A673 (cell line): ENCODE data around the gene PADI6. TPM values are rescaled to one million over a fixed set of nuclear protein-coding genes. Genes with fewer than 3 reads are reported as not detected.

Source experiments
- BruUV-seq: library from RNA; stranded (reverse); fragments of 400-500 nt; replicated peaks from 2 replicates; lab custom pipeline; 2021; lab: Mats Ljungman, UMichigan
- CTCF ChIA-PET: fragments of 300-600 bp; sonication (Branson Sonifier 250); formaldehyde crosslinking; loops from one replicate; lab custom pipeline; 2022; ENCODE audit warnings: antibody characterized with exemption; lab: Charles Lee
- POLR2A ChIA-PET: fragments of 300-600 bp; sonication (Branson Sonifier 250); formaldehyde crosslinking; loops from one replicate; lab custom pipeline; 2022; ENCODE audit warnings: antibody characterized with exemption; ENCODE audit not compliant: low non-redundant PET; lab: Charles Lee
- DNase-seq: peaks from one replicate; pipeline ENCODE4 v3.0.0-alpha.2; 2015; ENCODE audit warnings: low spot score
- H3K27ac ChIP-seq: fragments of 200-600 bp; sonication (generic); 2 replicates; pipeline ENCODE4 v1.5.1; 2016; ENCODE audit warnings: mixed run types, low read depth, mild to moderate bottlenecking, mixed read lengths, antibody characterized with exemption, low read length; ENCODE audit not compliant: poor library complexity, severe bottlenecking
- H3K27me3 ChIP-seq: fragments of 200-600 bp; sonication (generic); replicated peaks from 2 replicates; pipeline ENCODE4 v1.6.1; 2017; ENCODE audit warnings: mixed run types, low read depth, mild to moderate bottlenecking, mixed read lengths, antibody characterized with exemption, low read length; ENCODE audit not compliant: insufficient read depth, poor library complexity
- H3K36me3 ChIP-seq: fragments of 200-600 bp; sonication (generic); 2 replicates; pipeline ENCODE4 v1.6.1; 2016; ENCODE audit warnings: mixed run types, mild to moderate bottlenecking, mixed read lengths, antibody characterized with exemption, low read length; ENCODE audit not compliant: insufficient read depth, poor library complexity, severe bottlenecking
- H3K4me1 ChIP-seq: fragments of 200-600 bp; sonication (generic); 2 replicates; pipeline ENCODE4 v1.6.1; 2017; ENCODE audit warnings: mixed run types, mild to moderate bottlenecking, mixed read lengths, antibody characterized with exemption, low read length; ENCODE audit not compliant: insufficient read depth, poor library complexity, severe bottlenecking
- H3K4me3 ChIP-seq: fragments of 200-600 bp; sonication (generic); 2 replicates; pipeline ENCODE4 v1.5.1; 2016; ENCODE audit warnings: low read depth, mixed run types, mild to moderate bottlenecking, mixed read lengths, low read length; ENCODE audit not compliant: poor library complexity, severe bottlenecking
- H3K9me3 ChIP-seq: fragments of 200-600 bp; sonication (generic); 2 replicates; pipeline ENCODE4 v1.6.1; 2016; ENCODE audit warnings: mixed run types, low read depth, mild to moderate bottlenecking, mixed read lengths, antibody characterized with exemption, low read length; ENCODE audit not compliant: poor library complexity, severe bottlenecking
- EZH2 ChIP-seq: fragments of 200-600 bp; sonication (generic); IDR thresholded peaks from 2 replicates; pipeline ENCODE4 v1.6.1; 2017; ENCODE audit warnings: borderline replicate concordance, low read depth, mild to moderate bottlenecking, mixed read lengths, antibody characterized with exemption, low read length; ENCODE audit not compliant: poor library complexity, severe bottlenecking
- intact Hi-C: fragments of 100-400 bp; cut with micrococcal nuclease; formaldehyde crosslinking; loops from one replicate; pipeline ENCODE4 v1.10.0; 2022; ENCODE audit not compliant: unreplicated experiment
- total RNA-seq: library from RNA; stranded (reverse); gene quantifications from 2 replicates; pipeline ENCODE4 v1.2.3, GENCODE V29; 2021
- TF ChIP-seq, protein P1 (sequence below): fragments of 300-800, 200-600 bp; sonication (generic); conservative IDR thresholded peaks from 2 replicates; pipeline ENCODE4 v1.5.1; 2017; ENCODE audit warnings: low read depth, mild to moderate bottlenecking, antibody characterized with exemption, low read length, moderate library complexity, mixed read lengths

PADI6 gene
- total RNA-seq, 1 experiment from 2014 or later: not detected

DNA sequence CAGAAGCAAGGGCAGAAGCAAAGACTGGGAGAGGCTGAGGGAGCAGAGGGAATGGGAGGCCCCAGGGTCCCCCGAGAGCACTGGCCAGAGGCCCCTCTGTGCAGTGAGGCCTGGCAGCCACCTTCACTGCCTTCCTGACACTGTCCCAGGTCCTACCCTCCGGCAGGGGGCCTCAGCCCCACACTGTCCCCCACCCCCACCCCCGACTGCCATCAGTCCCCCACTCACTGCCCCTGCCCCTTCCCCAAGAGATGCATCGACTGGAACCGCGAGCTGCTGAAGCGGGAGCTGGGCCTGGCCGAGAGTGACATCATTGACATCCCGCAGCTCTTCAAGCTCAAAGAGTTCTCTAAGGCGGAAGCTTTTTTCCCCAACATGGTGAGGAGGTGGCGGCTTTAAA is 13.0 kb upstream of the PADI6 start:
- ChIA-PET CTCF (no interaction called here), POLR2A (no interaction called here)
- Histone ChIP-seq H3K4me3 (no peak overlapping the region), H3K4me1 (no peaks in the 10 kb centered on the region), H3K27ac (no peak overlapping the region), H3K36me3 (no peaks in the 10 kb centered on the region), H3K27me3 (no peaks in the 10 kb centered on the region), H3K9me3 (no peaks in the 10 kb centered on the region)
- DNase-seq: no peak
- no TSS peak for BruUV-seq
- TF ChIP-seq, protein P1, sequence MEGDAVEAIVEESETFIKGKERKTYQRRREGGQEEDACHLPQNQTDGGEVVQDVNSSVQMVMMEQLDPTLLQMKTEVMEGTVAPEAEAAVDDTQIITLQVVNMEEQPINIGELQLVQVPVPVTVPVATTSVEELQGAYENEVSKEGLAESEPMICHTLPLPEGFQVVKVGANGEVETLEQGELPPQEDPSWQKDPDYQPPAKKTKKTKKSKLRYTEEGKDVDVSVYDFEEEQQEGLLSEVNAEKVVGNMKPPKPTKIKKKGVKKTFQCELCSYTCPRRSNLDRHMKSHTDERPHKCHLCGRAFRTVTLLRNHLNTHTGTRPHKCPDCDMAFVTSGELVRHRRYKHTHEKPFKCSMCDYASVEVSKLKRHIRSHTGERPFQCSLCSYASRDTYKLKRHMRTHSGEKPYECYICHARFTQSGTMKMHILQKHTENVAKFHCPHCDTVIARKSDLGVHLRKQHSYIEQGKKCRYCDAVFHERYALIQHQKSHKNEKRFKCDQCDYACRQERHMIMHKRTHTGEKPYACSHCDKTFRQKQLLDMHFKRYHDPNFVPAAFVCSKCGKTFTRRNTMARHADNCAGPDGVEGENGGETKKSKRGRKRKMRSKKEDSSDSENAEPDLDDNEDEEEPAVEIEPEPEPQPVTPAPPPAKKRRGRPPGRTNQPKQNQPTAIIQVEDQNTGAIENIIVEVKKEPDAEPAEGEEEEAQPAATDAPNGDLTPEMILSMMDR: no peak
- no peak for TF ChIP-seq EZH2
- intact Hi-C loops: no loop called here

GRCh38 chr1:17359808-17360207 is 12.2 kb upstream of the PADI6 start:
- DNase-seq: no peak
- no peak for TF ChIP-seq EZH2
- TF ChIP-seq, protein P1: no peak
- POLR2A ChIA-PET: no interaction called here
- Histone ChIP-seq H3K27ac (no peak overlapping the region), H3K36me3 (no peaks in the 10 kb centered on the region), H3K27me3 (no peaks in the 10 kb centered on the region), H3K9me3 (peaks cover 5% of the 10 kb centered on the region), H3K4me3 (no peak overlapping the region), H3K4me1 (no peaks in the 10 kb centered on the region)
- no TSS peak for BruUV-seq
- intact Hi-C loops: no loop called here
- CTCF ChIA-PET: no interaction called here

DNA sequence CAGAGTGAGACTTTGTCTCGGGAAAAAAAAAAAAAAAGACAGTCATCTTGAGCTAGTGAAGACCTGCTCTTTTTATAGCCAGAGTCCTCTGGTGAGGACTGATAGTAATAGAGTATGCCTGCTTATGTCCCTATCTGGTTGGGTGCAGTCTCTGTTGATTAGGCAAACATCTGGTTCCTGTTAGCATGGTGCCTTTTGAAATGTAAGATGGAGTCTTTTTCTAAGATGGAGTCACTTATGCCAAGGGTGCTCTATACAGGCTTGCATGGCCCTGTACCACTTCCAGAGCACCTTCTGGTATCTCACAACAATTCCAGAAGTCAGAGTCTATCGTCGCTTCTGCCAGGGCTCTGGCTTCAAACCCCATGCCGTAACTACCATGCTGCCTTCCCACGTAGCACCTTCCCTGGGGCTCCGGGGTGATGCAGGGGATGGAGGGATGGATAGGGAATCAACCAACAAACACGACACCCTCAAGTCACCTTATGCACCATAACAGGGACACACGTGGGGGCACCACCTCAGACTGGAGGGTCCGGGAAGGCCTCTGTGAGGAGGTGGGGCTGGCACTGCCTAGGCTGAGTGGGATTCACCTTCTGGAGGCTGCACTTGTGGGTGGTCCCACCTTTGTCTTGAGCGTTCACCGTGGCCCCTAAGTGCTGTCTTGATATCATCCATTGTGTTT is 11.6 kb upstream of the PADI6 start:
- H3K9me3 ChIP-seq: peaks cover 5% of the 10 kb centered on the region
- H3K27ac ChIP-seq: no peak overlapping the region
- no peak for DNase-seq
- CTCF ChIA-PET: no interaction called here
- no peaks in the 10 kb centered on the region for H3K27me3 ChIP-seq
- POLR2A ChIA-PET: no interaction called here
- no peaks in the 10 kb centered on the region for H3K4me1 ChIP-seq
- no peak overlapping the region for H3K4me3 ChIP-seq
- no TSS peak for BruUV-seq
- intact Hi-C loops: no loop called here
- no peaks in the 10 kb centered on the region for H3K36me3 ChIP-seq
- TF ChIP-seq EZH2: no peak
- TF ChIP-seq, protein P1: no peak
